IPS DF 19.7 (cell line): Measurements from ENCODE around the gene JCAD.
"Not testable (repeated sequence)": the region's sequence is repeated elsewhere in the genome, so short reads cannot be mapped to it uniquely, and the experiment has no call there.

ENCODE experiments used
- DNase-seq: peaks from one replicate; pipeline ENCODE4 v3.0.0-alpha.2; 2013; ENCODE audit warnings: low read depth, low spot score

The JCAD gene, protein sequence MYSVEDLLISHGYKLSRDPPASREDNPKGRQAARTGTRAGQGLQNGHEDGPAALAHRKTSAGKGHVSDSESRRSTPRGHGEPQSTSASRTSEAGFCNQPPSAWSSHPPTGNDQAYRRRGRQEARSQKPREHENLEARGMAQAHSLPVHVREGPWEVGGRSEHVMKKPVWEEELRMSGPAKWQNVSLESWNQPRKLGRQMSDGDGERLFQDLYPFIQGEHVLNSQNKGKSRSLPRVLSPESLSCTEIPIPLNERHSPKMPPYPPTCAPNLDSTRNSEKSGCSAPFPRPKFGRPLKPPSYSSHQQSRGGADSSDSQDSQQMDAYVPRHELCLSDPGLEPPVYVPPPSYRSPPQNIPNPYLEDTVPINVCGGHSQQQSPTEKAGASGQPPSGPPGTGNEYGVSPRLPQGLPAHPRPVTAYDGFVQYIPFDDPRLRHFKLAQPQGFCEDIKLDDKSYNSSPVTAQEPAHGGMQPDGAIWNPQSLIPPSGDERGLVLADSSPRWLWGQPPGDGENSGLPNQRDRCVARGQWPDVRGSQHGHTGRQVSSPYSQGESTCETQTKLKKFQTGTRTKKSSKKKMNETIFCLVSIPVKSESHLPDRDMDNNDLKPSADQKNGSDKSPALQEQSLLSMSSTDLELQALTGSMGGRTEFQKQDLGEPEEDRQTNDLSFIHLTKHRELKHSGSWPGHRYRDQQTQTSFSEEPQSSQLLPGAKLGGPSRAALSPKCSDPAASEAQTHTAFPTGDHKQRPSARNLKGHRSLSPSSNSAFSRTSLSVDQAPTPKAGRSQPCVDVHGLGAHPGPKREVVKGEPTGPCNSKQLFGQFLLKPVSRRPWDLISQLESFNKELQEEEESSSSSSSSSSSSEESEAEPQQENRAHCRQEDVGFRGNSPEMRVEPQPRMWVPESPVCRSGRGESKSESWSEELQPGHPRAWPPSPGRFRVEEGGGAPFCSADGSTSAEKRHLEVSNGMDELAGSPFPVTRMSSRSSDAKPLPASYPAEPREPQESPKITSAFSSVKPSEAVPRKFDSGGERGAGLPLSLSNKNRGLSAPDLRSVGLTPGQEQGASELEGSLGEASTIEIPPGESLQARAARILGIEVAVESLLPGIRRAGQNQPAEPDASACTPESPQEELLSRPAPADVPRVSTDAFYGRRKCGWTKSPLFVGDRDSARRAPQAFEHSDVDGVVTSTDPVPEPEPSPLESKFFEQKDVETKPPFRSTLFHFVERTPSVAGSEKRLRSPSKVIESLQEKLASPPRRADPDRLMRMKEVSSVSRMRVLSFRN (N-terminal part only)

GRCh38 chr10:30059209-30060107 is at the start of gene JCAD:
Gene JCAD, minus strand, starts transcription at chr10:30059586. Its CDS starts 11,774 bp downstream, at chr10:30047812.
- no peak for DNase-seq

DNA sequence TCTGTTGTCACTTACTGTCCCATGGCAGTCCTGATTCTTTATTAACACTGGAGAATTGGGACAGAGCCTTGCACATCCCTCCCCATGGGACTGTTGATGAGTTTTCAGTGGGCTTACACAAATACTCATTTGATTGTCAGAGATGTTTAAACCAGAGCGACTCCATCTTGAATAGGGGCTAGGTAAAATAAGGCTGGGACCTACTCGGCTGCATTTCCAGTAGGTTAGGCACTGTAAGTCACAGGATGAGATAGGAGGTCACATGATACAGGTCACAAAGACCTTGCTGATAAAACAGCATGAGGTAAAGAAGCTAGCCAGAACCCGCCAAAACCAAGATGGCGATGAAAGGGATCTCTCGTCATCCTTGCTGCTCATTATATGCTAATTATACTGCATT is 47.6 kb upstream of the JCAD start:
- no peak for DNase-seq

- DNase-seq = no peak
Observed at GRCh38 chr10:30103595-30104320, 44.4 kb upstream of the JCAD start.

- not testable (repeated sequence) for DNase-seq
Observed at GRCh38 chr10:30099706-30100105, 40.3 kb upstream of the JCAD start.

DNA sequence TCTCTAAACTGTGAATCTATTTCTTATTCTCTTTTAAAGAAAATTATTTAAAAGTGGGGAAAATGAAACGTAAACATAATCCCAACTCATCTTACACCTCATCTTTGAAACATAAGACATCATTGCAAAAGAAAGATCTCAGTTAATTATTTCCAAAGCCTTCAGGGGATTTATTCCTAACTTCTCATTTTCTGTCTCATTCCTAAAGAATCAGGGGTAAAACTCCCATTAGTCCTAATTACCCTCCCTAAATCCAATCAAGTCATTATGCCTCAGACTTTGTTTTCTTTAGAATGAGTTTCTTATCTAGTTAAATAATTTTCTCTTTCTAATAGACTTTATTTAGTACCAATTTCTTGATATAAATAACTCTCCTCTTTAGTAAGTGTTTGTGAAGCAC is 39.7 kb upstream of the JCAD start:
- DNase-seq = no peak

DNA sequence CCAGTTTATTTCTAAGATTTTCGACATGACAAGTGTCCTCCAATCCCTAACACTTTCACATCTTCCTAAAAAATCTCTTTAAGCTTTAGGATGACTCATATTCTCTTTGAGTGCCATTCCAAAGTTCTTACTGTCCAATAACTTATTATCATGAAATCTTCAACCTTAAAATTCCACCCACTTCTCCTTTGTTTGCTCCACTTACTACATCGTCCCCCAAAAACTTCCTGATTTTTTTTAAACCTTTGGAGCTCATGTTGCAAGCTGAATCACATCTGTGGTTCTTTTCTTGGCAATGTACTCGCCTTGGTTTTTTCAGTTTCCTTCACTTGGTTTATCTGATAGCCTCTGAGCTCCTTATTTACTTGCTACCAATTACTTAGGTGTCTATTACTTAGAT is 39.2 kb upstream of the JCAD start:
- DNase-seq = no peak

- no peak for DNase-seq
Observed at GRCh38 chr10:30096564-30096963, 37.2 kb upstream of the JCAD start.

DNA sequence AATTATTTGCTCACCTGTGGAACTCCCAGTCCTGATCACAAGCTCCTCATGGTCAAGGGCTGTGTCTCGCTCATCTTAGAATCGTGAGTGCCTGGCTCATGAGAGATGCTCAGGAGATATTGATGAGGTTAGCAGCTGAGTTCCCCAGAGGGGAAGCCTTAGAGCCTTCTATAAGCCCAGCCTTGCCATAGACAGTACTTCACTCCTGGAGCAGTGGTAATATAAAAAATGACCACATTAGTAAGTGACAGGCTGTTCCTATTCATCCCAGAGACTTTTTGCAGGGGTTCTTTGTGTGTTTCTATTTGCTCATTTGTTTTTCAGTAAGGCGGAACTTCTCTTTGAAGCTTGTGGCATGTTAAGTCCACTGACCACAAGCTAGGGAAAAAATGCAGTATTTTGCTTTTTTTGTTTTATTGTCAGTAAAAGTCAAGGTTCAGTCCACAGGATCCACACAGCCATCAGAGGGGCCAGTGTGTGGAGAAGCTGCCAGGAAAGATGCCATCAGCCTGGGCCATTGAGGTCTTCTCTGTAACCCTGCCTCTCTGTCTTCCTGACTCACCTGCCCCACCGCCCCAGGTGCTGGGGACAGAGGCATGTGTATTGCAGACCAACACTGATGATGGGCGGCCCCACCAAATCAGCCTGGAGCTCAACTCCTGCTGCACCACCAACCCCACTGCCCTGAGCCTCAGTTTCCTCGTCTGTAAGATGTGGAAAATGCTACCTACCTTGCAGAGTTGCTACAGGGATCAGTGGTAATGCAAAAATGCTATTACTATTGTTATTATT is 36.4 kb upstream of the JCAD start:
- no peak for DNase-seq

DNA sequence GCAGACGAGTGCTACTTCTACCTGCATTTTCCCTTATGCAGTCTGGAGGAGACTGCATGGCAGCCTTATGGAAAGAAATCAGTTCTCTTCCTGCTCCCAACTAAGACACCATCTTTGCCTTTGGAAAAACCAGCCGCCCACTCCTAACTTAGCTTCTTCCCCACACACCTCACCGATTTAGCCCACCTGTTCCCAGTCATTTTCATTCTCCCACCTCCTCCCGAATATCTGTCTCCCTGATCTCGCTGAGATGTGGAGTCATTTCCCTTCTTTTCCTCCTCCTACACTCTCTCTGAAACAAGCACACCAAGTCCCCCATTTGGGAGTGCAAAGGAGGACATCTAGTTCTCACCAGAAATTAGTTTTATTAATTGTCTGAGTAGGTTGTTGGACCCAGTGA is 35.2 kb upstream of the JCAD start:
- no peak for DNase-seq

- DNase-seq = no peak
Observed at GRCh38 chr10:30093303-30093950, 34.0 kb upstream of the JCAD start.

DNA sequence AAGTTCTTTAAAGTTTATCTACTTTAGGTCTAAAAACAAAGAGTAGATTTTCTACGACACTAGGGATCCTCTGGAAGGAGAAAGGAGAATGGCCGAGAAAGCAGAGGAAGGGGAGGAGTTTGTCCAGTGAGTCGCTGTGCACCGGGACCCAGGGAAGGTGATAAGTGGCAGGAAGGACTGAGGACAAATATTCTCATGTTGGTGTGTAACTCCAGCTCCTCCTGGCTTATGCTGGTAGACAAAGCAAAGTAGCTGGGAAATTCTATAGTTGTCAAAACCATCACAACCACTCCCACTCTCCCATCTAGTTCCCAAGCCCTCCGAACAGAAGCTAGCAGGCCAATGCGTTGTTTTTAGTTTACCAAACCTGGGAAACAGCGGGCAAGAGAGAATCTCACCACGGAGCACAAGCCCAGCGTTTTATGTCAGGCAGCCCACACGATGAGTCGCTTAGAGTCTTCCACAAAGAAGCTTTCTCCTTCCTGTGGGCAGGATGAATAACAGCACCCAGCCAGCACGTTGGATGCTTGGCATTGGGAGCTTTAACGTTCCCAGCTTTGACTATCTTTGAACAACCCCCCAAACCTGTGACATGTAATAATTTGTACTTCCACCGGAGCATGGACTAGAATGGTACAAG is 32.9 kb upstream of the JCAD start:
- no peak for DNase-seq

DNA sequence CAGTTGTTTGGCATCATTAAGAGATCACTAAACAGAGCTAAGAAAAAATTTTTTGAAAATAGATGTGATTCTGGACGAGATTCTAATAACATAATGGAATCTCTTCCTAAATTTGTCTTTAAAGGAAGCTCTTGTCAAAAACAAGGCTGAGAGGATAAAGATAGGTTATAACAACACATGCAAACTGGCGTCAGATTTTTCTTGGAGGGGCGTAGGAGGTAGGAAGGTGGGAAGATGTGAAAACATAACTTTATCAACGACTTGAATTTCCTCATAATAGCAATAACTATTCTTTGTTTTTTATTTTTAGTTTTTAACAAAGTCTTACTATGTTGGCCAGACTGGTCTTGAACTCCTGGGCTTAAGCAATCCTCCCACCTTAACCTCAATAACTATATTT is 31.8 kb upstream of the JCAD start:
- no peak for DNase-seq

- DNase-seq = peak; percentile 1
Observed at GRCh38 chr10:30088178-30088577, 28.8 kb upstream of the JCAD start.

- no peak for DNase-seq
Observed at GRCh38 chr10:30083934-30084333, 24.5 kb upstream of the JCAD start.

GRCh38 chr10:30081182-30081581 is 21.8 kb upstream of the JCAD start:
- DNase-seq = no peak

GRCh38 chr10:30080161-30080560 is 20.8 kb upstream of the JCAD start:
- no peak for DNase-seq

GRCh38 chr10:30079408-30079807 is 20.0 kb upstream of the JCAD start:
- DNase-seq = no peak

GRCh38 chr10:30075481-30075880 is 16.1 kb upstream of the JCAD start:
- DNase-seq = no peak
